IPS-18c (cell line): ENCODE measurements around the gene NELFB.

Source experiments
- H3K4me3 ChIP-seq: 2 replicates; pipeline ENCODE4 v1.7.0; 2013; ENCODE audit warnings: low read depth, mild to moderate bottlenecking, low read length, moderate library complexity; ENCODE audit not compliant: insufficient read depth
- H3K9me3 ChIP-seq: one replicate; pipeline ENCODE4 v1.6.1; 2013; ENCODE audit warnings: mild to moderate bottlenecking, low read length, moderate library complexity; ENCODE audit not compliant: control insufficient read depth, insufficient read depth

NELFB gene

DNA sequence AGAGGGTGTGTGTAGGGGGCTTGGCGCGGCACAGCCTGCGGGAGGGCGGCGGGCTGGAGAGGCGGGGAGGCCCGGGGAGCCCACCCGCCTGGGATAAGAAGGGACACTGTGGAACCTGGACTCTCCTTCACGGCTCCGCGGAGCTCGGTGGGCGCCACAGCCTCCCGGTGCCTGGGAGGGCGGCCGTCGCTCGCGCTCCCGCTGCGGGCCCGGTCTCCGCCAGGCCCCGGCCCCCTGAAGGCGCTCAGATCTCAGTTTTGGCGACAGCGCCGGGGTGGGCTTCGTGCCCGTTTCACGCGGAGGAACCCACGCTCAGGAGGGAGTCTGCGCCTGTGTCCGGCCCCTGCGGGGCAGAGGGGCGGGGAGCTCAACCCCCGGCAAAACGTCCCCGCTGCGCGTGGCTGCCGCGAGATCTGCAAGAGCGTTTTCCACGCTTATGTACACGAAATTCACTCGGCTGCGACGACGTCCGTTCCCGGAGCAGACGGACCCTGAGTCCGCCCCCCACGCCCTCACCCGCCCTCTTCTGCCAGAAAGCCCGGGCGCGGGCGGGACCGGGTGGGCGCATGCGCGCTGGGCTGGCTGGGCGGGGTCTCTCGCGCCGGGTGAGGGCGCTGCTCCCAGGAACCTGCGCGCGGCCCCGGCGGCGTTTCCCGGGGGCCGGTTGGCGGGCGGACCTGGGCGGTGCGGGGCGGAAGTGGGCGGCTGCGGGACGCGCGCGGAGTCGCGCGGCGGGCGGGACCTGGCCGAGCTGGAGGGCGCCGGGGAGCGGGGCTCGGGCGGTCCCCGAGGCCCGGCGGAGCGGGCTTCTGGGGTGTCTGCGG lies at the start of gene NELFB:
TSS of gene NELFB (plus strand) at position 704 of the 824 bp plus-strand sequence.
- H3K9me3 ChIP-seq = no peaks in the 10 kb centered on the region
- H3K4me3 ChIP-seq = peak within 1 kb of the TSS; percentile 89

- Histone ChIP-seq H3K9me3 (no peaks in the 10 kb centered on the region), H3K4me3 (peak overlapping the region; percentile 68)
Measured at GRCh38 chr9:137206602-137207001, 48.5 kb upstream of the NELFB start.

DNA sequence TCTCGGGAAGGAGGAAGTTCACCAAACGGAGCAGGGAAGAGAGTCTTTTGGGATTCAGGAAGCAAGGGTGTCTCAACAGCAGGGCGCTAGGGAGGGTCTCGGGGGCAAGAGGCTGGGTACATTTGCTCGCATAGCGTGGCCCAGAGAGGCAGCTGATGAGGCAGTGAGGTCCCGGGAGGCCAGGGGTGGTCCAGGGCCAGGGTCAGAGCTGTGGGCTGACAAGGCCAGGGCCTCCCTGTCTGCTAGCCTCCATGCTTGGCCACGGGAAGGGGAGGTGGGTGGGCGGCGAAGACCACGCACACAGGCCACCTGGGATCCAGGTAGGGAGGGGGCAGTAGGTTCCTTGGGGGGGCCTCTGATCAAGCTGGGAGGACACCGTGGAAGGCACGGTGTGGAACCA lies 43.6 kb upstream of the NELFB start:
- Histone ChIP-seq H3K4me3 (no peak overlapping the region), H3K9me3 (peaks cover 2% of the 10 kb centered on the region)

DNA sequence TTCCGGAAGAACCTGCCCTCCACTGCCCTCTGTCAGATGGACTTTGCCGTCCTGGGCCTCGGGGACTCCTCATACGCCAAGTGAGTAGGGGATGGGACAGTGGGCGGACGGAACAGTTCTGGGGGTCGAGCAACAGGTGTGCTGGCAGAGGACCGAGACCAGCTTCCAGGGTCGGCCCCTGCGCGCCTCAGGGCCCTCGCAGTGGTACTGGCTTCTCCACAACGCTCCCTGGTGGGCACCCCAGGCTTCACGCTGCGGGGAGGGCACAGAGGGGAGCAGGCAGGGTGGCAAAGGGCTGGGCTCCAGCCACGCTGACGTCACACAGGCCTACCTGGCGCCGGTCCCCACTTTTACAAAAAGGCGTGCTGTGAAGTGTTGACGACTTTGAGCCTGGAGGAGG lies 42.6 kb upstream of the NELFB start:
- H3K9me3 ChIP-seq = peaks cover 2% of the 10 kb centered on the region
- no peak overlapping the region for H3K4me3 ChIP-seq

- no peak overlapping the region; the same call in 1 of the 2 replicates for H3K4me3 ChIP-seq
Measured at GRCh38 chr9:137213160-137214060, 41.7 kb upstream of the NELFB start.

GRCh38 chr9:137214620-137215019 lies 40.5 kb upstream of the NELFB start:
- H3K4me3 ChIP-seq = no peak overlapping the region

More at GRCh38 chr9:137213160-137214060, 41.7 kb upstream of the NELFB start:
- H3K9me3 ChIP-seq = peaks cover 2% of the 10 kb centered on the region

GRCh38 chr9:137215196-137215986 lies 39.7 kb upstream of the NELFB start:
- Histone ChIP-seq H3K9me3 (peaks cover 2% of the 10 kb centered on the region), H3K4me3 (no peak overlapping the region)

More at GRCh38 chr9:137214620-137215019, 40.5 kb upstream of the NELFB start:
- peaks cover 2% of the 10 kb centered on the region for H3K9me3 ChIP-seq

- no peak overlapping the region; the same call in 1 of the 2 replicates for H3K4me3 ChIP-seq
- H3K9me3 ChIP-seq = peaks cover 2% of the 10 kb centered on the region
Measured at GRCh38 chr9:137216188-137216965, 38.8 kb upstream of the NELFB start.

GRCh38 chr9:137217276-137218211 lies 37.6 kb upstream of the NELFB start:
- H3K9me3 ChIP-seq = peaks cover 4% of the 10 kb centered on the region
- no peak overlapping the region for H3K4me3 ChIP-seq

GRCh38 chr9:137218212-137218753 lies 36.8 kb upstream of the NELFB start:
- no peak overlapping the region for H3K4me3 ChIP-seq
- peaks cover 4% of the 10 kb centered on the region for H3K9me3 ChIP-seq

DNA sequence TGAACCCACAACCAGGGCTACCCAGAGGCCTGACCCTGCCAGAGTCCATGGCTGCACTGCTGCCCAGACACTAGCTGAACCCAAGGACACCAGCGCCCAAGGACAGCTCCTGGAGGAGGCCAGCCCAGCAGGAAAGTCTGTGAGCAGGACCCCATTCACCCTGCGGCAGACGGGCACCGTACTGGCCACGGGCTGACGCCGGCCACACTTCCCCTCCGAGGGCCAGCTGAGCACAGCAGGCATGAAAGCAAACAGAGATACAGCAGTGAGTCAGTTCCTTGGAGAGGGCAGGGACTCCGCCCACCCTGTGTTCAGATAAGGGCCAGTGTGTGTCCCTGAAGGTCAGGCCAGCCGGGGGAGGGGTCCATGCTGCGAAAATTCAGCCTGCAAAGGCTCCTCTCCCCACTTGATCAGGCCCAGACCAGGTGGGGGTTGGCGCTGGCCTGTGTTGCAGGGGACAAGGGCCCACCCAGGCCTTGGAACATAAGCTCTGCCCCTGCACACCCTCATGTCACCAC lies 36.3 kb upstream of the NELFB start:
- Histone ChIP-seq H3K9me3 (peaks cover 4% of the 10 kb centered on the region), H3K4me3 (no peak overlapping the region; the same call in 1 of the 2 replicates)

GRCh38 chr9:137219757-137220316 lies 35.3 kb upstream of the NELFB start:
- H3K9me3 ChIP-seq = peaks cover 4% of the 10 kb centered on the region
- H3K4me3 ChIP-seq = no peak overlapping the region

GRCh38 chr9:137220317-137221094 lies 34.6 kb upstream of the NELFB start:
- no peak overlapping the region for H3K4me3 ChIP-seq
- peaks cover 2% of the 10 kb centered on the region for H3K9me3 ChIP-seq

GRCh38 chr9:137221095-137221505 lies 34.0 kb upstream of the NELFB start:
- peaks cover 2% of the 10 kb centered on the region for H3K9me3 ChIP-seq
- 0 out of 2 replicates have a peak overlapping the region, but pooled peaks have one; percentile 44 for H3K4me3 ChIP-seq
